K562 (cell line): ENCODE data around the gene TRIP6. TPM values are rescaled to one million over a fixed set of nuclear protein-coding genes. Genes with fewer than 3 reads are reported as not detected.

Experiments
- ATF7 ChIP-seq: fragments of 450-650 bp; IDR thresholded peaks from 2 replicates; pipeline ENCODE4 v1.7.1; 2014; ENCODE audit warnings: mild to moderate bottlenecking, moderate library complexity
- BRD9 ChIP-seq: fragments of 450-650 bp; IDR thresholded peaks from 2 replicates; pipeline ENCODE4 v1.6.1; 2018; ENCODE audit warnings: low read depth; ENCODE audit not compliant: partially characterized antibody
- HDAC1 ChIP-seq, 2 experiments: fragments of 450-650 bp; IDR thresholded peaks; 2 replicates each; pipeline ENCODE4 v1.6.1; 2016 to 2017; ENCODE audit warnings: inconsistent platforms in 1 of 2, mild to moderate bottlenecking in 1 of 2, moderate library complexity in 1 of 2
- HNRNPLL ChIP-seq: fragments of 200-400 bp; formaldehyde crosslinking; IDR thresholded peaks from 2 replicates; pipeline ENCODE4 v1.6.1; 2017; ENCODE audit warnings: low read length, low read depth, mild to moderate bottlenecking; ENCODE audit not compliant: poor library complexity, severe bottlenecking
- HOXB6 ChIP-seq: fragments of 250-450 bp; sonication (Bioruptor Pico); IDR thresholded peaks from 2 replicates; pipeline ENCODE4 v1.5.1; 2022; ENCODE audit warnings: mild to moderate bottlenecking, borderline replicate concordance
- KLF13 ChIP-seq: fragments of 450-650 bp; IDR thresholded peaks from 2 replicates; pipeline ENCODE4 v1.6.1; 2016; ENCODE audit warnings: missing genetic modification characterization, low read depth, mild to moderate bottlenecking, missing compliant biosample characterization, moderate library complexity, borderline replicate concordance
- NCOA4 ChIP-seq: fragments of 450-650 bp; IDR thresholded peaks from 2 replicates; pipeline ENCODE4 v1.6.1; 2018; ENCODE audit warnings: mild to moderate bottlenecking; ENCODE audit not compliant: partially characterized antibody
- RBM17 ChIP-seq: fragments of 200-400 bp; formaldehyde crosslinking; IDR thresholded peaks from 2 replicates; pipeline ENCODE4 v1.6.1; 2017; ENCODE audit warnings: low read depth, mild to moderate bottlenecking, low read length, borderline replicate concordance
- RUNX1 ChIP-seq: sonication (generic); IDR thresholded peaks from 2 replicates; pipeline ENCODE4 v1.6.1; 2016; ENCODE audit warnings: antibody characterized with exemption, low read depth
- STAT5B ChIP-seq: fragments of 250-450 bp; sonication (Bioruptor Pico); IDR thresholded peaks from 2 replicates; pipeline ENCODE4 v1.8.0; 2021; ENCODE audit warnings: mild to moderate bottlenecking, inconsistent platforms
- THRAP3 ChIP-seq: fragments of 450-650 bp; IDR thresholded peaks from 2 replicates; pipeline ENCODE4 v1.6.1; 2016; ENCODE audit warnings: mild to moderate bottlenecking, inconsistent platforms, borderline replicate concordance
- TOE1 ChIP-seq, 2 experiments: fragments of 450-650 bp in 1 of 2; sonication (generic) in 1 of 2; formaldehyde crosslinking in 1 of 2; IDR thresholded peaks; 2 replicates each; pipeline versions ENCODE4 v1.7.1 to v1.8.0; 2016 to 2022; ENCODE audit warnings: borderline replicate concordance in 2 of 2, mild to moderate bottlenecking in 2 of 2, antibody characterized with exemption in 1 of 2, inconsistent platforms in 1 of 2, low read depth in 1 of 2, missing genetic modification reagents in 1 of 2, moderate library complexity in 1 of 2
- ZBED1 ChIP-seq: IDR thresholded peaks from 2 replicates; pipeline ENCODE4 v1.6.1; 2014
- polyA plus RNA-seq, 8 experiments: library from polyadenylated mRNA; depleted of rRNA in 4 of 8; stranded (reverse) in 5 of 8; unstranded in 3 of 8; fragments of >200 nt; fragmentation: Nextera tagmentation in 2 of 8; fragmentation: Illumina TruSeq in 1 of 8; extraction: Ambion mirVana in 2 of 8; extraction: Trizol in 1 of 8; gene quantifications; 2 replicates each; pipeline versions ENCODE4 v1.2.1 to v1.2.3, GENCODE V29; 2011 to 2014; ENCODE audit warnings: inconsistent platforms in 1 of 8, missing spikeins in 1 of 8
- total RNA-seq, 7 experiments: library from RNA; depleted of rRNA in 6 of 7; stranded (reverse); fragments of >200 nt in 6 of 7; fragmentation: Illumina TruSeq in 2 of 7; extraction: Trizol in 2 of 7; gene quantifications; 2 replicates each; pipeline versions ENCODE4 v1.2.1 to v1.2.3, GENCODE V29; 2011 to 2021; ENCODE audit warnings: low replicate concordance in 1 of 7
- TF ChIP-seq, protein P1 (sequence below): fragments of 250-450 bp; sonication (Bioruptor Pico); IDR thresholded peaks from 2 replicates; pipeline ENCODE4 v1.4.0; 2020; ENCODE audit warnings: mild to moderate bottlenecking, moderate library complexity, borderline replicate concordance
- TF ChIP-seq, protein P2 (sequence below): sonication (generic); formaldehyde crosslinking; IDR thresholded peaks from 2 replicates; pipeline ENCODE4 v1.8.0; 2023; ENCODE audit warnings: mild to moderate bottlenecking, missing genetic modification reagents
- TF ChIP-seq, protein P3 (sequence below): conservative IDR thresholded peaks from 2 replicates; pipeline ENCODE4 v1.6.1; 2011; ENCODE audit warnings: low read depth, mild to moderate bottlenecking, low read length; ENCODE audit not compliant: control insufficient read depth
- TF ChIP-seq, protein P4 (sequence below), 2 experiments: fragments of 450-650 bp; conservative IDR thresholded peaks; 2 replicates each; pipeline ENCODE4 v1.6.1; 2017; ENCODE audit warnings: mild to moderate bottlenecking in 2 of 2, moderate library complexity in 2 of 2

TRIP6 gene
- total and polyA plus RNA-seq, 9 of the 15 experiments (the other 6 are each of a cell fraction or from before 2014, with no cell fraction given) = 5.9 to 141 (median 54.0) TPM

DNA sequence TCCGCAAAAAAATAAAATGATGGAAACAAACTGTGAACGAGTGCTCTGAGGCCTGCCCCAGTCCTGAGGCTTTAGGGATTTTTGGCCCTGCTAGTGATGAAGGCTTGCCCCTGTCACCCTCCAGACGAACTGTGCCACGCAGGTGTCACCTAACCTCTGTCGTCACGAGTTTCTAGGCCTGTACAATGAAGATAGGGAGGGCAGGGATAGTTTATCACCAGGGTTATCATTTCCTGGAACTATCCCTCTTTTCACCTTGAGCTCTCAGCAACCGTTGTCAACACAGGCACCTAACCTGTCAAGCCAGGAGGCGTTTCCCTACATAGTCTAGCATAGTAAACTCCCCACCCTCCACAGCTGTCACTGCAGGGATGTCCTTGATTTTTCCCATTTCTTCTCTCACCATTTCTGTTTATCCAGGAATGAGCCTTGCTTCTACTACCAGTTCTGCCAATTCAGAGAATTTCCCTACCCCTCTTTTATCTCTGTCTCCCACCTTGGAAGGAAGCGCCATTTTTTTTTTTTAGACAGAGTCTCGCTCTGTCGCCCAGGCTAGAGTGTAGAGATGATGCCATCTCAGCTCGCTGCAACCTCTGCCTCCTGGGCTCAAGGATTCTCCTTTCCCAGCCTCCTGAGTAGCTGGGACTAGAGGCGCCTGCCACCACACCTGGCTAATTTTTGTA is 30.7 kb downstream of the TRIP6 start (continued):
- TF ChIP-seq STAT5B (CRISPR knock-in tag) (no peak), HNRNPLL (no peak), TOE1 (IDR thresholded peaks at IDR 0.05; ENCODE audit: borderline replicate concordance) (no peak), TOE1 (CRISPR knock-in tag; IDR thresholded peaks at IDR 0.05; ENCODE audit: borderline replicate concordance, low read depth) (no peak), ATF7 (no peak; the same call in 1 of the 2 replicates), HDAC1 (IDR thresholded peaks at IDR 0.05) (peak in 1 of 2 experiments; percentile 39; a peak in 2 of 4 replicates), RUNX1 (no peak), RBM17 (no peak), THRAP3 (no peak), NCOA4 (no peak), BRD9 (no peak), ZBED1 (no peak), HOXB6 (CRISPR knock-in tag) (no peak), KLF13 (no peak)
- TF ChIP-seq, protein P1, sequence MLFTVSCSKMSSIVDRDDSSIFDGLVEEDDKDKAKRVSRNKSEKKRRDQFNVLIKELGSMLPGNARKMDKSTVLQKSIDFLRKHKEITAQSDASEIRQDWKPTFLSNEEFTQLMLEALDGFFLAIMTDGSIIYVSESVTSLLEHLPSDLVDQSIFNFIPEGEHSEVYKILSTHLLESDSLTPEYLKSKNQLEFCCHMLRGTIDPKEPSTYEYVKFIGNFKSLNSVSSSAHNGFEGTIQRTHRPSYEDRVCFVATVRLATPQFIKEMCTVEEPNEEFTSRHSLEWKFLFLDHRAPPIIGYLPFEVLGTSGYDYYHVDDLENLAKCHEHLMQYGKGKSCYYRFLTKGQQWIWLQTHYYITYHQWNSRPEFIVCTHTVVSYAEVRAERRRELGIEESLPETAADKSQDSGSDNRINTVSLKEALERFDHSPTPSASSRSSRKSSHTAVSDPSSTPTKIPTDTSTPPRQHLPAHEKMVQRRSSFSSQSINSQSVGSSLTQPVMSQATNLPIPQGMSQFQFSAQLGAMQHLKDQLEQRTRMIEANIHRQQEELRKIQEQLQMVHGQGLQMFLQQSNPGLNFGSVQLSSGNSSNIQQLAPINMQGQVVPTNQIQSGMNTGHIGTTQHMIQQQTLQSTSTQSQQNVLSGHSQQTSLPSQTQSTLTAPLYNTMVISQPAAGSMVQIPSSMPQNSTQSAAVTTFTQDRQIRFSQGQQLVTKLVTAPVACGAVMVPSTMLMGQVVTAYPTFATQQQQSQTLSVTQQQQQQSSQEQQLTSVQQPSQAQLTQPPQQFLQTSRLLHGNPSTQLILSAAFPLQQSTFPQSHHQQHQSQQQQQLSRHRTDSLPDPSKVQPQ = no peak
- TF ChIP-seq, protein P2, sequence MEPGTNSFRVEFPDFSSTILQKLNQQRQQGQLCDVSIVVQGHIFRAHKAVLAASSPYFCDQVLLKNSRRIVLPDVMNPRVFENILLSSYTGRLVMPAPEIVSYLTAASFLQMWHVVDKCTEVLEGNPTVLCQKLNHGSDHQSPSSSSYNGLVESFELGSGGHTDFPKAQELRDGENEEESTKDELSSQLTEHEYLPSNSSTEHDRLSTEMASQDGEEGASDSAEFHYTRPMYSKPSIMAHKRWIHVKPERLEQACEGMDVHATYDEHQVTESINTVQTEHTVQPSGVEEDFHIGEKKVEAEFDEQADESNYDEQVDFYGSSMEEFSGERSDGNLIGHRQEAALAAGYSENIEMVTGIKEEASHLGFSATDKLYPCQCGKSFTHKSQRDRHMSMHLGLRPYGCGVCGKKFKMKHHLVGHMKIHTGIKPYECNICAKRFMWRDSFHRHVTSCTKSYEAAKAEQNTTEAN (CRISPR knock-in tag) = no peak
- TF ChIP-seq, protein P3, sequence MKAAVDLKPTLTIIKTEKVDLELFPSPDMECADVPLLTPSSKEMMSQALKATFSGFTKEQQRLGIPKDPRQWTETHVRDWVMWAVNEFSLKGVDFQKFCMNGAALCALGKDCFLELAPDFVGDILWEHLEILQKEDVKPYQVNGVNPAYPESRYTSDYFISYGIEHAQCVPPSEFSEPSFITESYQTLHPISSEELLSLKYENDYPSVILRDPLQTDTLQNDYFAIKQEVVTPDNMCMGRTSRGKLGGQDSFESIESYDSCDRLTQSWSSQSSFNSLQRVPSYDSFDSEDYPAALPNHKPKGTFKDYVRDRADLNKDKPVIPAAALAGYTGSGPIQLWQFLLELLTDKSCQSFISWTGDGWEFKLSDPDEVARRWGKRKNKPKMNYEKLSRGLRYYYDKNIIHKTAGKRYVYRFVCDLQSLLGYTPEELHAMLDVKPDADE = no peak
- TF ChIP-seq, protein P4, sequence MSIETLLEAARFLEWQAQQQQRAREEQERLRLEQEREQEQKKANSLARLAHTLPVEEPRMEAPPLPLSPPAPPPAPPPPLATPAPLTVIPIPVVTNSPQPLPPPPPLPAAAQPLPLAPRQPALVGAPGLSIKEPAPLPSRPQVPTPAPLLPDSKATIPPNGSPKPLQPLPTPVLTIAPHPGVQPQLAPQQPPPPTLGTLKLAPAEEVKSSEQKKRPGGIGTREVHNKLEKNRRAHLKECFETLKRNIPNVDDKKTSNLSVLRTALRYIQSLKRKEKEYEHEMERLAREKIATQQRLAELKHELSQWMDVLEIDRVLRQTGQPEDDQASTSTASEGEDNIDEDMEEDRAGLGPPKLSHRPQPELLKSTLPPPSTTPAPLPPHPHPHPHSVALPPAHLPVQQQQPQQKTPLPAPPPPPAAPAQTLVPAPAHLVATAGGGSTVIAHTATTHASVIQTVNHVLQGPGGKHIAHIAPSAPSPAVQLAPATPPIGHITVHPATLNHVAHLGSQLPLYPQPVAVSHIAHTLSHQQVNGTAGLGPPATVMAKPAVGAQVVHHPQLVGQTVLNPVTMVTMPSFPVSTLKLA (conservative IDR thresholded peaks at IDR 0.05) = peak in 1 of 2 experiments; percentile 27; a peak in 1 of 4 replicates
